ENCODE data around the gene INO80C.

Gene INO80C

GRCh38 chr18:35511428-35511827, 13.7 kb upstream of the INO80C start:
- TF ChIP-seq CTCF (IDR thresholded peaks at IDR 0.05), result no peak

- no peak for TF ChIP-seq CTCF (IDR thresholded peaks at IDR 0.05)
Measured at GRCh38 chr18:35510076-35510651, 12.4 kb upstream of the INO80C start.

- no peak for TF ChIP-seq CTCF (IDR thresholded peaks at IDR 0.05)
Measured at GRCh38 chr18:35508746-35509338, 11.1 kb upstream of the INO80C start.

GRCh38 chr18:35508030-35508429, 10.3 kb upstream of the INO80C start:
- TF ChIP-seq CTCF (IDR thresholded peaks at IDR 0.05), result no peak

GRCh38 chr18:35507623-35508022, 9.9 kb upstream of the INO80C start:
- TF ChIP-seq CTCF (IDR thresholded peaks at IDR 0.05), result no peak

GRCh38 chr18:35507192-35507591, 9.4 kb upstream of the INO80C start:
- no peak for TF ChIP-seq CTCF (IDR thresholded peaks at IDR 0.05)

- TF ChIP-seq CTCF (IDR thresholded peaks at IDR 0.05), result no peak
Measured at GRCh38 chr18:35506024-35506712, 8.4 kb upstream of the INO80C start.
